Lower leg skin (tissue), 4 donors: ENCODE data around the gene RAD51B. TPM values are rescaled to one million over a fixed set of nuclear protein-coding genes. Genes with fewer than 3 reads are reported as not detected.
"Not testable (repeated sequence)": the region's sequence is repeated elsewhere in the genome, so short reads cannot be mapped to it uniquely, and the experiment has no call there.

ENCODE experiments used
- DNase-seq, 2 donors: peaks; one replicate each; pipeline ENCODE4 v3.0.0-alpha.2; 2019; ENCODE audit warnings: low spot score in 2 of 2
- H3K4me3 ChIP-seq: fragments of 200-600 bp; sonication (generic); 2 replicates; pipeline ENCODE4 v1.5.1; 2017; ENCODE audit warnings: mild to moderate bottlenecking, low read depth; ENCODE audit not compliant: poor library complexity, severe bottlenecking
- POLR2A ChIP-seq, 2 donors: fragments of 450-650 bp; IDR thresholded peaks; one replicate each; pipeline ENCODE4 v1.6.1; 2016 to 2017; ENCODE audit warnings: antibody characterized with exemption in 2 of 2, mild to moderate bottlenecking in 1 of 2, moderate library complexity in 1 of 2
- WGBS, 2 donors: methylation state at CpG; one replicate each; pipeline ENCODE4 v1.1.5; 2018; 5-methylcytosine and 5-hydroxymethylcytosine counted together
- intact Hi-C: fragments of 100-400 bp; cut with DNase I; formaldehyde crosslinking; loops from one replicate; pipeline ENCODE4 v1.15.0; 2023; ENCODE audit warnings: low total_unique reads
- total RNA-seq, 4 donors: library from RNA; depleted of rRNA; stranded (reverse); fragments of >200 nt; gene quantifications; one replicate each; pipeline ENCODE4 v1.1.0, GENCODE V29; 2016
- TF ChIP-seq, protein P1 (sequence below), 3 donors: fragments of 450-650 bp; IDR thresholded peaks; one replicate each; pipeline ENCODE4 v1.5.1; 2016; ENCODE audit warnings: antibody characterized with exemption in 3 of 3, mild to moderate bottlenecking in 3 of 3, moderate library complexity in 2 of 3

Gene RAD51B
- total RNA-seq, 4 donors from 2014 or later = 6.1 to 27.2 (median 13.6) TPM

DNA sequence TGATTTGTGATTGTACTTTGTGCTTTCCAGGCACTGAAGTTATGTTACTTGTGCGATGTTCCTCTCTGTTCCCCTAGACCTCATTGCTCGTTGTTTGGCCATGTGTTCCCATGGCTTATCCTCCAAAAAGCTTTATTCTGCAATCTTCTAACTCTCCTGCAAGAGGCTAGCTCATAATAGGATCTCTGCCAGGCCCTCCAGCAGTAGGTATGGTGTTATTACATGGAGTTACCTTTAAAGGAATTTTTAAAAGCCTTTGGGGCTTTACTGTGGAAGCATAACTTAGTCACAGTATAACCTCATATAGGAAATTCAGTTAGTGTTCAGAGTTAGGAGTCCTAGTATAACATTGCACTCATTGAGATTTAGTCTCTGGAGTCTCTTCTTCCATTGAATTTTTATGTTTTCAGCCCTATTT, 292.3 kb downstream of the RAD51B start:
- WGBS, 2 donors = 70 to 71% methylated on average over 2 of the region's 2 CpGs
- DNase-seq = no peak
- H3K4me3 ChIP-seq = no peak overlapping the region
- TF ChIP-seq, protein P1, sequence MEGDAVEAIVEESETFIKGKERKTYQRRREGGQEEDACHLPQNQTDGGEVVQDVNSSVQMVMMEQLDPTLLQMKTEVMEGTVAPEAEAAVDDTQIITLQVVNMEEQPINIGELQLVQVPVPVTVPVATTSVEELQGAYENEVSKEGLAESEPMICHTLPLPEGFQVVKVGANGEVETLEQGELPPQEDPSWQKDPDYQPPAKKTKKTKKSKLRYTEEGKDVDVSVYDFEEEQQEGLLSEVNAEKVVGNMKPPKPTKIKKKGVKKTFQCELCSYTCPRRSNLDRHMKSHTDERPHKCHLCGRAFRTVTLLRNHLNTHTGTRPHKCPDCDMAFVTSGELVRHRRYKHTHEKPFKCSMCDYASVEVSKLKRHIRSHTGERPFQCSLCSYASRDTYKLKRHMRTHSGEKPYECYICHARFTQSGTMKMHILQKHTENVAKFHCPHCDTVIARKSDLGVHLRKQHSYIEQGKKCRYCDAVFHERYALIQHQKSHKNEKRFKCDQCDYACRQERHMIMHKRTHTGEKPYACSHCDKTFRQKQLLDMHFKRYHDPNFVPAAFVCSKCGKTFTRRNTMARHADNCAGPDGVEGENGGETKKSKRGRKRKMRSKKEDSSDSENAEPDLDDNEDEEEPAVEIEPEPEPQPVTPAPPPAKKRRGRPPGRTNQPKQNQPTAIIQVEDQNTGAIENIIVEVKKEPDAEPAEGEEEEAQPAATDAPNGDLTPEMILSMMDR (IDR thresholded peaks at IDR 0.05) = no peak
- TF ChIP-seq POLR2A (IDR thresholded peaks at IDR 0.05) = no peak
- intact Hi-C loops = no loop called here

DNA sequence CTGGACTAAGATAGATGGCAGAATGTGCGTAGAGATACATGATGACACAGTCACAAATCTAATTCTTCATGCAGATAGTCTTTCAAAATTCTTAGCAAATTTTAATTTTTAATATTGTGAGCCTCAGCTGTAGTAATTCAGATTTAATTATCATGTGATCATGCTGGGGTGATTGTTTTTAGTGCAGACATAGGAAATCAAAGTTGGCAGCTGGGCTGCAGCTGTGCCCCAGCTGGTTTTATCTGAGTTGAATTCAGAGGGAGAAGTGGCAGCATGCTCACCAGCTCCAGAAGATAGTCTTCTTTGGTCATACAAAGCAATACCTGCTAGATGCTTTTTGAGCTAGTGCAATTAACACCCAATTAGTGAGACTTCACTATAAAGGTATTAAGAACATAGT, 292.9 kb downstream of the RAD51B start:
- H3K4me3 ChIP-seq = no peak overlapping the region
- DNase-seq = no peak
- TF ChIP-seq, protein P1 (IDR thresholded peaks at IDR 0.05) = no peak
- TF ChIP-seq POLR2A (IDR thresholded peaks at IDR 0.05) = no peak
- WGBS, 2 donors = 84 to 94% methylated on average over 1 of the region's 1 CpG
- intact Hi-C loops = no loop called here

DNA sequence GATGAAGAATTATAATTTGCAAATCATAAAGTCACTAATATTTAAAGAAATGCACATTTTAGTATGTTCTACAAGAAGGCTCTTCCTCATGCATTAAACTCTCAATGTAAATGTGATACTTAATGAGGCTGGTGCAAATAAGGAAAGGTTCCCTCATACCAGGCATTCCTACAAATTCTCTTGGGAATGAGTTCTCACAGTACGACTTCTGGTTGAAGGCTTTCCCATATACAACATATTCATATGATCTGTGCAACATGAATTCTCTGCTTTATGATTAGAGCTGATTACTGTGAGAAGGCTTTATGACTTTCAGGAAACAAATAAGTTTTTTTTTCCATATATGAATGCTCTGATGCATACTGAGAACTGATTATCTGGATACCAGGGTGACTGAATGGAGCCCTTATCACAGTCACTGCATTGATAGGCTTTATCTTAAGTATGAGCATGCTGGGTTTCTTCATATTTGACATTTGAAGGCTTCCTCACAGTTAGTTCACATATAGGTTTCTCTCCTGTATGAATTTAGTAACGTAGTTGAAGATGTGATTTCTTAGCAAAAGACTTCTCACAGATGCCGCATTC, 293.9 kb downstream of the RAD51B start:
- TF ChIP-seq, protein P1 (IDR thresholded peaks at IDR 0.05) = no peak
- intact Hi-C loops = no loop called here
- H3K4me3 ChIP-seq = no peak overlapping the region
- no peak for DNase-seq
- WGBS, 2 donors = 86 to 89% methylated on average over 3 of the region's 3 CpGs

DNA sequence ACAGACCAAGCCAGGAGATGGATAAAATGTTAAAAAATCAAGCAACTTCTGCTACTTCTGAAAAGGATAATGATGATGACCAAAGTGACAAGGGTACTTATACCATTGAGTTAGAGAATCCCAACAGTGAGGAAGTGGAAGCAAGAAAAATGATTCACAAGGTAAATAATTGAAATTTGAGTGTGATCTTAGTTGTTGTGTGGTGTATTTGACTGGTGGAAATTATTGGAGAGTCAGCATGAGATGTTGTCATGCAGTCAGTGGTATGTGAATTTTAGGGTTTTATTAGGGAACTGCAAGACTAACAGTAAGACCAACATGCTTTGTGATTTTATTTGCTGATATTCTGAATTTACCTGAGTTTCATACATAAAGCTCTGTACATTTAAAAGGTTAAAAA, 296.4 kb downstream of the RAD51B start:
- intact Hi-C loops, H3K4me3 ChIP-seq, DNase-seq: not testable (repeated sequence)

DNA sequence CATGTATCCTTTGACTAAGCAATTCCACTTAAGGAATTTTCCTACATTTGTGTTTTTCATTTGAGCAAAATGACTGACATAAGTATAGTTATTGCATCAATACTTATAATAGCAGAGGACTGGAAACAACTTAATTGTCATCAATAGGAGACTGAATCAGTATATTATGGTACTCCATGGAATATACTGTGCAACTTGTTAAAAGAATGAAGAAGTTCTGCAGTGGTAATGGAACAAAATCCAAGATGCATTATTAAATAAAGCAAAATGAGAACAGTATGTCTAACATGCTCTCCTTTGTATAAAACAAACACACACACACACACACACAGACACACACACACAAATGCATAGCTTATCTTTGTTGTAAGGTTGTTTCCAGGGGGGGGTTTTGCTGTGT, 303.1 kb downstream of the RAD51B start:
- no peak for TF ChIP-seq POLR2A (IDR thresholded peaks at IDR 0.05)
- TF ChIP-seq, protein P1 (IDR thresholded peaks at IDR 0.05) = no peak

DNA sequence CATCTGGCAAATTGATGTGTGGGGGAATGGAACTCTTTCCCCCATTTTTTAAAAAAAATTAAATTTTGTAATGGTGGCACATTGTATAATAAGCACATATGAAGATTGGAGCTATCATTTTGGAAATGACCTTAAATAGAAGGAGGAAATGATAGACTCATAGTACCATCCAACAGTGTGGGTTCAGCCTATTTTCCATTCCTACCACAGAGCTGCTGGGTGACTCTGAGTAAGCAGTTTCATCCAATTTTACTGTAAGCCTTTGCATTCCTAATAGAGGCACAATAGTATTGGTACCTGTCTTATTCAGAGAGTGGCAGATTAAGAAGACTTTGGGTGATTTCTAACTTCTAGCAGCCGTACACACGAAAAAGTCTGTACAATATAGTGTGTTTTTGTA, 304.5 kb downstream of the RAD51B start:
- TF ChIP-seq, protein P1 (IDR thresholded peaks at IDR 0.05) = no peak
- no peak for TF ChIP-seq POLR2A (IDR thresholded peaks at IDR 0.05)
- DNase-seq = no peak
- 97 to 98% methylated on average over 2 of the region's 2 CpGs for WGBS, 2 donors
- no peak overlapping the region for H3K4me3 ChIP-seq
- intact Hi-C loops = no loop called here

More for the DNA sequence above, 303.1 kb downstream of the RAD51B start:
- no peak overlapping the region for H3K4me3 ChIP-seq
- no peak for DNase-seq
- intact Hi-C loops = no loop called here
